CD4-positive, alpha-beta T cell treated with Interleukin-4 for 1 hour (primary cell): ENCODE data around the gene UHRF1.
"Not testable (repeated sequence)": the region's sequence is repeated elsewhere in the genome, so short reads cannot be mapped to it uniquely, and the experiment has no call there.

Experiments used
- DNase-seq, 2 donors: peaks; one replicate each; pipeline ENCODE4 v3.0.0-alpha.2; 2020 to 2022

Gene UHRF1

GRCh38 chr19:4937060-4937459 lies 27.8 kb downstream of the UHRF1 start:
- DNase-seq, result no peak

GRCh38 chr19:4938461-4938860 lies 29.2 kb downstream of the UHRF1 start:
- not testable (repeated sequence) for DNase-seq

- no peak for DNase-seq
These were observed 30.2 kb downstream of the UHRF1 start for GRCh38 chr19:4939466-4939865.

GRCh38 chr19:4941638-4942169 lies 32.4 kb downstream of the UHRF1 start:
- DNase-seq, result not testable (repeated sequence)

GRCh38 chr19:4950650-4951049 lies 41.3 kb downstream of the UHRF1 start:
- peak in 1 of 2 donors; percentile 17 for DNase-seq

GRCh38 chr19:4951656-4952055 lies 42.4 kb downstream of the UHRF1 start:
- no peak for DNase-seq

GRCh38 chr19:4952945-4953344 lies 43.6 kb downstream of the UHRF1 start:
- no peak for DNase-seq

GRCh38 chr19:4954320-4955149 lies 45.2 kb downstream of the UHRF1 start:
- not testable (repeated sequence) for DNase-seq

- DNase-seq, result no peak
These were observed 46.0 kb downstream of the UHRF1 start for GRCh38 chr19:4955274-4955673.

- DNase-seq, result no peak
These were observed 48.7 kb downstream of the UHRF1 start for GRCh38 chr19:4957981-4958380.

- no peak for DNase-seq
These were observed 52.9 kb downstream of the UHRF1 start for GRCh38 chr19:4962085-4962619.

GRCh38 chr19:4965061-4965460 lies 55.8 kb downstream of the UHRF1 start:
- DNase-seq, result no peak

- DNase-seq, result no peak
These were observed 57.3 kb downstream of the UHRF1 start for GRCh38 chr19:4966591-4966990.

GRCh38 chr19:4967738-4968461 lies 58.6 kb downstream of the UHRF1 start:
- no peak for DNase-seq

GRCh38 chr19:4968462-4969291 lies 59.4 kb downstream of the UHRF1 start, which contains the start of gene KDM4B:
Gene KDM4B, plus strand, starts transcription at chr19:4969113. Its CDS starts 63,778 bp downstream, at chr19:5032891.
- DNase-seq, result peak; percentile 100

- no peak for DNase-seq
These were observed 60.0 kb downstream of the UHRF1 start for GRCh38 chr19:4969292-4969771.

GRCh38 chr19:4969772-4970531 lies 60.7 kb downstream of the UHRF1 start:
- peak; percentile 19 to 27 for DNase-seq

- no peak for DNase-seq
These were observed 61.5 kb downstream of the UHRF1 start for GRCh38 chr19:4970558-4971423.

GRCh38 chr19:4971424-4971793 lies 62.1 kb downstream of the UHRF1 start:
- peak in 1 of 2 donors; percentile 19 for DNase-seq

GRCh38 chr19:4971816-4972495 lies 62.7 kb downstream of the UHRF1 start:
- no peak for DNase-seq
